G401.6 (cell line): ENCODE results near the gene XPR1.

ENCODE experiments used
- FAIRE-seq: peaks from 2 replicates; lab custom pipeline; 2012; peaks lifted over from hg19 to GRCh38; lab: Jason Lieb, UNC

XPR1 gene

DNA sequence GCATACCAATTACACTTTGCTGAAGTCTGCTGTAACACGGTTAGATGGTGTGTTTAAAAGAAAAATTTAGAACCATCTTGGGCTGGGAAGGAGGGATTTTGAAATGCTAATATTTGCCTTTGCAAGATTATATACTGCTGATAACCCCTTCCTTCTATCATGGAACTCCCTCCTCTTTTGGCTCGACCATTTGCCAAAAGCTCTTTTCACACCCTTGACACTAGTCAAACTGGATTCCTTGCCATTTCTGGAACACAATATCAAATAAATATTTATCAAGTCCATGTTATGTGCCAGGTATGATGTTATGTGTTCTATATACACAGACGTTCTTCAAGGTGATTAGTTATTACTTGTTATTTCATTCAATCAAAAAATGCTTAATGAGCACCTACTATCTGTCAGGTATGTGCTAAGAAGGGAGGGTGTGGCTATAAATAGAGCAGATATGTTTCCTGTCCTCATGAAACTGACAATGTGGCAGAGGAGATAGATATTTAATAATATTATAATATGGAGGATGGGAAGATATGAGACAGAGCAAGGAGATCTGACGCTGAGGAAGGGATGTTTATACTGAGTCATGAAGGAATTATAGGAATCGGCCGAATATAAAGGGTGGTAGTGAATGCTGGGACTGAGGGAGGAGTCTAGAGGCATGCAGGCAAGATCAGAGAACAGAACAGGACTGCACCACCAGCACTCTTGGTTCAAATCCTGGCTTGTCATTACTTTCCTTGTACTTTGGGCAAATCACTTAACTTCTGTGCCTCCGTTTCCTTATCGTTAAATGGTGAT lies 16.1 kb upstream of the XPR1 start:
- FAIRE-seq = no peak

DNA sequence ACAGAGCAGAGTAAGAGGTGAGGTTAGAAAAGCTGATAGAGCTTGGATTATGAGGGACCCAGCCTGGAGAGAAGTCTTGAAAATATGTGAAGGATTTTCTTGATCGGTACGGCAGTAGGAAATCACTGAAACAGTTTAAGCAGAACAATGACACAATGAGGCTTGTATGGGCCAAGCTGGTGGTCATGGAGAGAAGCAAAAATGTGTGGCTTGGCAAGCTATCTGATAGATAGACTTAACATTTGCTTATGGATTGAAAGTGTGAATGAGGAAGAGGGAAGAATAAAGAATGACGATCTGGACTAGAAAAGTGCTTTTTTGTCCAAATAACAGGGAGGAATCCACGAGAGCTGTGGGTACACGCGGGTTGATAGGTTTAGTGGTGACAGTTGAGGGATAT lies 15.4 kb upstream of the XPR1 start:
- no peak for FAIRE-seq

DNA sequence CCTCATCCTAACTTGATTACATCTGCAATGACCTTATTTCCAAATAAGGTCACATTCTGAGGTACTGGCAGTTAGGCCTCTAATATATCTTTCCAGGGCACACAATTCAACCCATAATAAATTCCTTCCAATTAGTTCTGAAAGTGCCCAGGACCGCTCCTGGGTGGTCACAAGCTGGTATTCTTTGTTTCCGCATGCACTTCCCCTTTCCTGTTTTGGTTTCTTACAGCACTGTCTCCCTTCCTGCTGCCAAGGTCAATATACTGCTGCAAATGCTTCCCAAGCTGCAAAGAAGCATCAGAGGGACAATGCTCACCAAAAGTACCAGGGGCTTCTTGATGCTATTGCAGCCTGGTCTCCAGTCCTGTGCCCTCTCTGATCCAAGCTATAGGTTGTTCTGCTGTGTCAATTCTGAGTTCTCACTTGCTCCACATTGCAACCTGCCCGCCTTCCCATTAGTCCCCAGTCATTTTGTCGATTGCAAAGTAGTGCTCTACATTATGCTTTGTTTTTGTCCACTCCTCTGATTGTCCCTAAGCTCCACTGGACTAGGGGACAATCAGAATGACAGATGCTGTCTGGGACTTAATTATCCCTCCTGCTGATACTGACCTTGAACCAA lies 13.9 kb upstream of the XPR1 start:
- FAIRE-seq = no peak

DNA sequence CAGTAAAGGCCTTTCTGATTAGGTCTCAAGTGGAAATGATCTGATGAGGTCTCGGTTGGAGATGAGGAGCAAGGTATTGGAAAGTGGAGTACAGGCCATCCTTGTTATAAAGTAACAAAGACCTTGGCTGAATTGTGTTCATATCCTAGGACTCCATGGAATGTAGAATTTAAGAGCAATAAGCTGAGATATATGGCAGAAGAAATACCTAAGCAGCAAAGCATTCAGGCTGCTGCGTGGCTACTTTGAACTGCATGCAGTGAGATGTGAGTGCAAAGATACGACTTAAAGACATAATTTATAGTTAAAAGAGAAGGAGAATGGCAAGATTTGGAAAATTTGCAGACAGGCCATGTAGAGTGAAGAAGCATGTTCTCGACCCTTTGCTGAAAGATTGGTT lies 11.2 kb upstream of the XPR1 start:
- FAIRE-seq = no peak

DNA sequence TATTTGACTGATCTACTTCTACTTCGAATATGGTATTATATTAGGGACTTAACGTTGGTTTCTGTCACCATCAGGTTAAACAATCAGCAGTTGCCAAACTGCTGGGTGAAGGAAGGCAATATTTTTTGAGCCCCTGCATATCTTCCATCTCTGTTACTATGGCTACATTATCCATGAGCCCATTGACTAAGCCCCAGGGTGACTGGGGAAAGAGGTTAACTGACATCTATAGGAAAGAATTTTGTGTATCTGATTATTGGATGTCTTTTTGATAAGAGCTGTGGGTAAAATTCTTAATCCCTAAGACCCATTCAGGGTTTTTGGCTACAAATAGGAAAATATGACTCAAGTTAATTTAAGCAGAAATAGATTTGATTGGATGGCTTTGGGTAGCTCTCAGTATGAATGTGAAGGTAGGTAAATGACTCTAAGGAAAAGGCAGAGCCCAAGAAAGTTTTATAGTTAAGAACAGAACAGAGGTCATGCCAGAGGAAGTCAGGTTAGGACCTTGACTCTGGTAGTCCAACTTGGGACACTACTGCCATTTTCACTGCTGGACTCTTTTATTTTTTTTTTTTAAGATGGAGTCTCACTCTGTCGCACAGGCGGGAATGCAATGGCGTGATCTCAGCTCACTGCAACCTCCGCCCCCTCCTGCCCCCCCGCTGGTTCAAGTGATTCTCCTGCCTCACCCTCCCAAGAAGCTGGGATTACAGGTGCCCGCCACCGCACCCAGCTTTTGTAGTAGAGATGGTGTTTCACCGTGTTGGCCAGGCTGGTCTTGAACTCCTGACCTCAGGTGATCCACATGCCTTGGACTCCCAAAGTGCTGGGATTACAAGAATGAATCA lies 8.9 kb upstream of the XPR1 start:
- FAIRE-seq = no peak

DNA sequence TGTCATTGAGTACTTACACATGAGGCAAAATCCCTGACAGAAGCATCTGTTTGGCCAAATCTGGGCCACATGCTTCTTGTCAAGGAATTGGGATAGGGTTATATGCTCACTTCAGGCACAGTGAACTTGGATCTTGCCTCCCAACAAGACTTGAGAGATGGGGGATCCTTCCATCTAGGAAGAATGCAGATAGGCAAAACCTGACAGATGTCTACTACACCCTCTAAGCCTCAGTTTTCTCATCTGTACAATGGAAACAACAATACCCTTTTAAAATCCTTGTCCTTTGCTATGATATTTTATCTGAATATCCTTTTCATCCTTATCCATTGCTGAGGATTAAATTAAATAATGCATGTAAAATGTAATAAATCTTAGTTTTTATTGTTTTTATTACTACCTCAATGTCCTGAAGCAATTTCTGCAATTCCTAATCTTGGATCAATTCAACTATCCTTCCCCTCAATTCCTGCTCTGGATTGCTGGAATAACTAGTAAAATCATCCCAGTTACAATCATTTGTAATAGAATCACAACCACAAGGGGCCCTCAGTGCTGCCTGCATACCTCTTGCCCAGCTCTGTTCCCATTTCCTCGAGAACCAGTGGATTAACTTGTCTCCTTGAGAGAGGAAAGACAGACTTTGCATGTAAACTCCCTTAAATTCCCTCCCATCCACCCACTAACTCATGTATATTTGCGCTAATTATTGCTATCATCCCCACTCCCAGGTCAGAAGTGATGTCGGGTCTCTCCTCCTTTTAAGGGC lies 8.1 kb upstream of the XPR1 start:
- FAIRE-seq = no peak

DNA sequence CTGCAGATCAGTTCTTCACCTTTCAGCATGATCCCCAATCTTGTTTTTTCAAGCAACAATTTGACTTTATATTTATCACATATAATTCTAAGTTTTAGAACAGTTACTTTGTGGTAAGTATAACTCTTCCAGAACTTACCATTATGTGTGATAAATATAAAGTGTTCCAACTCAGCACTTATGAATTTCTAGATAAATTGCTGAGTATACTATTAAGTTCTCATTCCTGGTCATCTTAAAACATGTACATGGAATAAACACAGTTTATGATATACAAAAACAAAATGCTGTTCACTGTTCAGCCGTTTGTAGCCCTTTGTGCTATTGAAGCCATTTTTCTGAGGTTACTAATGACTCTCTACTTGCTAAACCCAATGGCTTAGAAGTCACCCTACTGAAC lies 5.1 kb upstream of the XPR1 start:
- no peak for FAIRE-seq

DNA sequence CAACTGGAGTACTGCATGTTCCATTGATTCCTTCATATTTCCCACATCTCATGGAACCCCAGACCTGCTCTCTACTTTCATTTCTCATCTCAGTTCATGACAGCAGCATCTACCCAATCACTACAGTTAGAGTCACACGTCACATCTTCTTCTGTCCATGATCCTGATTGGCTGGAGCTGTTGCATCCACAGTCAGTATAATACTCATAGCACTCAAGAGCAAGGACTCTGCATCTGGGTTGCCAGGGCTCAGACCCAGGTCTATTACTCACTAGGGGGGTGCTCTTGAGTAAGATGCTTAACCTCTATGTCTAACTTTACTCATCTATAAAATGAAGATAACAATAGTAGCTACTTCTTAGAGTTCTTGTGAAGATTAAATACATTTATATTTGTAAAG lies 4.4 kb upstream of the XPR1 start:
- no peak for FAIRE-seq

DNA sequence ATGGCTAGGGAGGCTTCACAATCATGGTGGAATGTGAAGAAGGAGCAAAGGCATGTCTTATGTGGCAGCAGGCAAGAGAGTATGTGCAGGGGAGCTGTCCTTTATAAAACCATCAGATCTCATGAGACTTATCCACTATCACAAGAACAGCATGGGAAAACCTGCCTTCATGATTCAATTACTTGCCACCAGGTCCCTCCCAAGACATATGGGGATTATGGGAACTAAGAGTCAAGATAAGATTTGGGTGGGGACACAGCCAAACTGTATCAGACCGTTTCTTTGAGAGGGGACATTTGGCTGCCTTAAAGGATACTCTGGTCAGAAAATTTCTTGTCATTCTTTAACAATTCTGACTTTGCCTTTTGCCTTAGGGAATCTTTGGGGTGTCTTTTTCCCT lies 3.2 kb upstream of the XPR1 start:
- no peak for FAIRE-seq

DNA sequence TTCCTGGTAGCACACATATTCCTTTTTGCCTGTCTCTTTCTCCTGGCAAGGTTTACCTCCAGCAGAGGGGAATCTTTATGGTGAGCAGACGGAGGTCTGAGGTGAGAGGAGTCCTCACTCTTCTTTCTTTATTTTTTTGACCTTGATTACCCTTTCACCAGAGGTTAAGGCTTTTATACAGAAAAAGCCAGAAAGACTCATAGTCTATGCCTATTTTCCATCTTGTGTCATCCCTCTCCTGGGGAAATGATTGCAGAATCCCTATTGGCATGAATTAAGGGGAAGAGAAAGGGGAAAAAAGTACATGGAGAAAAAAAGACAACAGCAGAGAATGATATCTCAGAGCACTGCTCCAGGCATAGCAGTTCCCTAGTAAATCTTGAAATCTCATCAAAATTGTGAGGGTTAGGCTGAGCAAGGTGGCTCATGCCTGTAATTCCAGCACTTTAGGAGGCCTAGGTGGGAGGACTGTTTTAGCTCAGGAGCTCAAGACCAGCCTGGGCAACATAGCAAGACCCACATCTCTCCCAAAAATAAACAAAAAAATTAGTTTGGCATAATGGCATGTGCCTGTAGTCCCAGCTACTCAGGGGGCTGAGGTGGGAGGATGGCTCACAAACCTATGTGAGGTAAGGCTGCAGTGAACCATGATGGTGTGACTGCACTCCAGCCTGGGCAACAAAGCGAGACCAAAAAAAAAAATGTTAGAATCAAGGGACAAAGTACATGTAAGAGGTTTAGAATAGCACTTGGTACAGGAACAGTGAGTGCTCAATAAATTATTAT lies 1.2 kb upstream of the XPR1 start:
- no peak for FAIRE-seq

DNA sequence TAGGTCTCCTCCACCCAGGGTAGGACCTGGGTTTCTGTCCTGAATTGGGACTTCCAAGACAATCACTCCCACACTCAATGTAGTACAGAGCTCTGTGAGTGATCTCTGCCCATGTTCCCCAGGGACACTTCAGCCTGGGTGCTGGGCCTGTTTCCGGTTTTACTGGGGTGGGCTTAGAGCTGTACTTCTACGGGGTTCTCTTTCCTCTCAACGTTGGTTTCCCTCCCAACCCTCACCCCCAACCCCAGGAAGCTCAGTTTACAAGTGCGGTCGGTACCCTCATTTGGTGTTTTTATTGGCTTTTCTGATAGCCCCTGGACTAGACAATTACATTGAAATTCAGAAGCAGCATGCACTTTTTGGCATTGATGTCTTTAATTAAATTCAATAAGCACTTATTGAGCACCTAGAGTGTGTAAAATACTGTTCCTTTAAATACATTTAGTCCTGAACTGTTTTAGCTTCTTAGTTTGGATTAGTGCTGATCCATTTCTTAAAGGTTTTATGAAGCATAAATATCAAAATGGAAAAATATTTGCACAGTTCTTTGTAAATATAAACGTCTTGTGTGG lies 542 bp upstream of the XPR1 start:
- no peak for FAIRE-seq

DNA sequence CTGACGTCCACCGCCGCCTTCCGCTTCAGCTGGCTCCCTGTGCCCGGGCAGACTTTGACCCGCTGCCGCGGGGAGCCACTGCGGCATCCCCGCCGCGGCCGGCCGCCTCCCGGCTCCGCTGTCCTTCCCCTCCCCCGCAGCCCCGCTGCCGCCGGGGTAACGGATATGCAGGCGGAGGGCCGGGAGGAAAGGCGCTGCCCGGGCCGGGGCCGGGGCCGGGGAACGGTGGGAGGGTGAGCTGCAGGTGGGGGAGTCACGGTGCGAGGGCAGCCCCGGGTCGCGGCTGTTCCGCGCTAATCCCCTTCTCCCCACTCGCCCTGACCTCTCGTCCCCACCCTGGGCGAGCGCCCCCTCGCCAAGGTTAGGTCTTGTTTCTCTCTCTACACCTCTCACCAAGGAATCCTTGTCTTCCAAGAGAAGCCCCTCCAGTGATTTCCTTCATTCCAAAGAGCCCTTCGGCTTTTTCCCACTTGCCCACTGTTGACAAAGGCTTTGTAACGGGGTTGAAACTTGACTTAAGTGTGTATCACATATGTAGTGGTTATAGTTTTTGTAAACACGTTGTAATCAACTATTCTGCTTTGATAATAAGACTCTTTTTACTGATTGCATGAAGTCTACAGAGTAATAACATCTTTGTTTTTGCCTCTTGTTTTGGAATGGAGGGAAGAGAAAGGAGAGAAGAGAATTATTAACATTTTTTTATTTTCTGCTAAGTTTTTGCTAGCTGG lies 669 bp downstream of the XPR1 start:
- no peak for FAIRE-seq

DNA sequence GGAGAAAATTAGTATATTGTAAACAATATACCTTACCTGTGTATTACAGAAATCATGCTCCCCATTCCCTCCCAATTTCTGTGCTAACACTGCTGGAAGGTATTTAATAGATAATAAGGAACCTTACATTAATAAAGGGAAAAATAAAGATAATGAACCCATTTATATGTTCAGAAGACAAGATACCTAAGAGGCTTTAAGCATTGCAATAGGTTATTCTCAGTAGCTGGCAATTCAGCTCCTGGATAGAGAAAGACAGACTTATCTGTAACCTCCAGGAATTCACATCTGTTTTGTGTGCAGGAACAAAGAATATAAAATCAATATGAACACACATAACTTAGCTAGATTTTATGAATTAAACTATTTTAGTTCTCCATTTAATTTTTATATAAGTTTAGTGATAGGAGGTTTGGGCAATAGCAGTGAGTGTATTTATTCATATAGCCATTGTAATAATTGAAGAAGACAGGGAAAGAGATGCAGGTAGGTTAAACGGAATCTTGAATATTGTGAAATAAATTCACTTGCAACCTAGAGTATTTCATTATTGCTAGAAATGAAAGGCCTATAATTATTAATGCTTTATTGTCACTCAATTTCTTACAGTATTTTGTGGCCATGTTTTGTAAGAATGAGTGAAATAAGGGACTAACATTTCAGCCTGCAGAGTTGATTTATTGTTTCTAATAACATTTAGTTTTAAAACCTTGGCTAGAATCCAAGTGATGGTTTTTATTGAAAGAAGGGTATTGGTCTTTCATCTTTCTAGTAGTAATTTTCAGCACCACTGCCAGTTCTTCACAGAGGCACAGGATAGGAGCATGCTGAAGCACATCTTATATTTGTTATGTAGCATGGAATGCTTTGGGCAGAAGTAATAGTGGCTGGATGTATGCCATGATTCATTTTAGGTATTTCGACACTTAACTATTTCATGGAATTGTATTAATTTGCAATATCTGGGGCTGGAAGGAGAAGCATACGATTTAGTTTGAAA lies 1.5 kb downstream of the XPR1 start:
- FAIRE-seq = no peak

DNA sequence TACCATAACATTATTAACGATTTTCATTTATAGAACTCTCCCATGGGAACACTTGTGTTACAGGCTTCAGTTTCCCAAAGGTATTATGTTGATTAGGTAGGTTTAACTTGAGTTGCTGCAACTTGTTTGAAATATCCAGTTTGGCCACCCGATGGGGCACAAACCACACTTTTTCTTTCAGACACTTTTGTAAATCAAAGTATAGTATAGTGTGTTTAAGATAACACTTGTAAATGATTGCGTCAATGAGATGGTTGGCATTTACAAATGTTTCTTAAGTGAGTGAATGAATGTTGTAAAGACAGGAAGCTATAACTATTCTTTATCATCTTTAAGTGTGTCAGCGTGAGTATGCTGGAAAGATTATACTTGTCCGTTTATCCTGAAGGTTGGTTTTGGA lies 4.3 kb downstream of the XPR1 start:
- FAIRE-seq = peak; percentile 91

DNA sequence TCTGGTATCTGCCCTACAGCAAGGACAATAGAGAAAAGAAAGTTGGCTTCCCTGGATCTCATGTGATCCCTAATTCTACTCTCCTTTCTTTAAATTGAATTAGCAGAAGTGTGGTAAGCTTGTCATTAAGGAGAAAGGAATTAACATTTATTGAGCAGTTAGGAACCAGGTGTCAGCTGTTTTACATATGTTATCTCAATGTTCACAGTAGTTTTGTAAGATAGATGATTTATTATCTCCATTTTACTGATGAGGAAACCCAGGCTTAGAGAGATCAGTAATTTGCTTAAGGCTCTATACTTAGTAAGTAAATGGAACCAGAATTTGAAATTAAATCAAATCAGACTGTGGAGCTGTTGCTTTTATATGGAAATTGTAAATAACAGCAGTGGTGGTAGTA lies 8.0 kb downstream of the XPR1 start:
- no peak for FAIRE-seq

DNA sequence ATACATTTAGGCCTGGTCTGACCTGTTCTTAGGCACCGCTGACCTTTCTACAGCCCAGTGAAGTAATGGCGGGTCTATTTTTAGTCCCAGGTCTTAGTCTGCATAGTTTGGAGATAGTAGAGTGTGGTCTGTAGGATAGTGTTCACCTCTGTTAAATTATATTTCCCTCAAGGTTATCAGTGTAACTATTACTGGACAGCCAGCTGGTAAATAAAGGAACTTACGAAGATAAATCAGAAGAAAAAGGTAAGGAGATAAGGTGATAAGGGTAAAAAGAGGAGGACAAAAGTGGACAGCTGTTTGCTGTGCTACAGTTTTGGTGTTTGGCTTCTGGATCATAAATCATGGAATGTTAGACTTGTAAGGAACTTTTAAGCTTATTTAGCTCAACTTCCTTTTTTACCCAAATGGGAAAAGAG lies 8.7 kb downstream of the XPR1 start:
- no peak for FAIRE-seq

DNA sequence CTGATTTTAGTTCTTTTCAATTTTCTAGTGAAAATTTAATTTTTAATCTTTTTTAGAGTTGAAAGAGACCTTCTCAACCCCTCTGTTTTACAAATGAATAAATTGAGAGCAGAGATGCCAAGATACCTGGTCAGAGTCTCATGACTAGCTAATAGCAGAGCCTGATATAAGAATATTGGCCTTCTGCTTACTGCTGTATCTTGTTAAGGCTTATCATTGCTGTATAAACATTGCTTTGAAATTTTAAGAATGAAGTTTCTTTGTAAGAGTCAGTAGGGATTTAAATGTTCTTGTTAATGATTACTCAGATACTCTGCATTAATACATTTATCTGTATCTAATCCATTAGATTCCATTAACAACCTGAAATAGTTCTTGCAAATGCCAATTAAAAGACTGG lies 9.8 kb downstream of the XPR1 start:
- no peak for FAIRE-seq

DNA sequence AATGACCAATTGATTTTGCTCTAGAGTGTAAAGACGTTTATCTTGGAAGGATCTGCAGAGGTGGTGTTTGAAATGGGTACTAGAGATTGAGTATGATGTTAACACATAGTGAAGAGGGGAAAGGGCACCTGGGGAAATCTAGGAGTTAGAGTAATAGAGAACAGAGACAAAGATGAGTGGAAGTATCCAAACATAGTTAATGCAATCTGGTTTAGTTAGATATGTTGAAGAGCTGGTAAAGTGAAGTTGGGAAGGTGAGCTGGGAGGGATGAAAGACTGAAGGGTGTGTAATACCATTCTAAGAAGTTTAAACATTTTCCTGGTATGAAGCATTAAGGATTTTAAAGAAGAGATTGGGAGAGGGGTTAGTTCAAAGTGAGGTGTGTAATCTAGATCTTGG lies 11.0 kb downstream of the XPR1 start:
- FAIRE-seq = no peak

DNA sequence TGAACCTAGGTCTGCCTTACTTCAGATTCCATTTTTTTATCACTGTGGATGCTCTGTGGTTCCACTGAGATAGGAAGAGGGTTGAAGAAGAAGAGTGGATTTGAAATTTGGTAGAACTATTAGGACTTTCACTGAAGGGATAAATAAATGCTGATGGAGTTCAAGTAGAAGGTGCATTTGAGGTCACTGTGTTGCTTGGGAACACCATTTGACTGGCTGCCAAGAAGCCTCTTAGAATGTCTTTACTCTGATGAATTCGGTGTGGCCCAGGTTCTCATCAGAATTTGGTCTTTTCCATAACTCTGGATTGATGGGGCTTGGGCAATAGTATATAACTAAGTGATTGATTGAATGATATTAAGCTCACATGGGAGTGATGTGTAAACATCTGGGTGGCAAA lies 11.9 kb downstream of the XPR1 start:
- FAIRE-seq = no peak
